Right cardiac atrium (tissue), 5 donors: ENCODE measurements around the gene BUD23. TPM values are rescaled to one million over a fixed set of nuclear protein-coding genes. Genes with fewer than 3 reads are reported as not detected.

Experiments used
- ATAC-seq, 2 donors: fragments of 200-7000 bp; cut with Tn5 transposase; one replicate each; pipeline versions ENCODE4 v1.8.0 to v1.9.1; 2020; ENCODE audit warnings: moderate library complexity in 2 of 2, mild to moderate bottlenecking in 1 of 2
- DNase-seq, 3 donors: peaks; one replicate each; pipeline ENCODE4 v3.0.0-alpha.2; 2020
- H3K27ac ChIP-seq: one replicate; pipeline ENCODE4 v1.5.1; 2013; ENCODE audit warnings: mild to moderate bottlenecking, low read length, control low read depth, moderate library complexity
- H3K27me3 ChIP-seq: one replicate; pipeline ENCODE4 v1.6.1; 2013; ENCODE audit not compliant: control insufficient read depth, insufficient read depth
- H3K4me1 ChIP-seq: one replicate; pipeline ENCODE4 v1.6.1; 2013; ENCODE audit warnings: low read length; ENCODE audit not compliant: control insufficient read depth, insufficient read depth
- H3K4me3 ChIP-seq: one replicate; pipeline ENCODE4 v1.5.1; 2013; ENCODE audit warnings: low read length, control low read depth
- H3K9me3 ChIP-seq: one replicate; pipeline ENCODE4 v1.6.1; 2013; ENCODE audit warnings: low read length; ENCODE audit not compliant: control insufficient read depth
- WGBS: extraction: QIAGEN DNeasy Blood & Tissue Kit; methylation state at CpG from one replicate; pipeline ENCODE4 v1.1.7; 2013; 5-methylcytosine and 5-hydroxymethylcytosine counted together
- intact Hi-C, 4 donors: fragments of 100-400 bp; cut with DNase I; formaldehyde crosslinking; loops; one replicate each; pipeline versions ENCODE4 v1.11.0 to v1.14.0; 2022 to 2023
- polyA plus RNA-seq: library from polyadenylated mRNA; stranded (reverse); fragments of 200-250 nt; gene quantifications from one replicate; pipeline ENCODE4 v1.2.3, GENCODE V29; 2013
- total RNA-seq, 4 donors: library from RNA; stranded (reverse); fragmentation: NEBNext Ultra II Directional; extraction: Animal tissue kit (Norgen Biotek cat#: 25700); gene quantifications; one replicate each; pipeline ENCODE4 v1.2.1, GENCODE V29; 2021
- donor health status: healthy with polysubstance abuse.
- donor health status: DM: no; HTN: yes; CAD: no.
- donor health status: DM: no; HTN: no; CAD: no.
- donor health status: DM: no; HTN: yes; CAD: no; lungs with severe emphysema.
- donor health status: DM: yes; HTN: yes; CAD: no.

Gene BUD23
- total and polyA plus RNA-seq, 5 donors = 53.0 to 97.5 (median 63.5) TPM

- no peaks in the 10 kb centered on the region for H3K4me1 ChIP-seq
- DNase-seq (peak in 2 of 3 donors; percentile 71 to 77), ATAC-seq (peak in 1 of 2 donors; percentile 27)
- H3K9me3 ChIP-seq = no peaks in the 10 kb centered on the region
- no peak overlapping the region for H3K27ac ChIP-seq
- intact Hi-C loops = no loop called here
- WGBS = 64% methylated on average over 13 of the region's 13 CpGs
- no peak overlapping the region for H3K4me3 ChIP-seq
- no peaks in the 10 kb centered on the region for H3K27me3 ChIP-seq
Measured at GRCh38 chr7:73701357-73701995, 18.1 kb downstream of the BUD23 start.

- Histone ChIP-seq H3K27me3 (no peaks in the 10 kb centered on the region), H3K27ac (no peak overlapping the region), H3K9me3 (no peaks in the 10 kb centered on the region), H3K4me1 (no peaks in the 10 kb centered on the region), H3K4me3 (no peak overlapping the region)
- DNase-seq (no peak), ATAC-seq (no peak)
- intact Hi-C loops = no loop called here
- 86% methylated on average over 8 of the region's 8 CpGs for WGBS
Measured at GRCh38 chr7:73702226-73702625, 18.8 kb downstream of the BUD23 start.

GRCh38 chr7:73702665-73703064, 19.3 kb downstream of the BUD23 start:
- Histone ChIP-seq H3K9me3 (no peaks in the 10 kb centered on the region), H3K27me3 (no peaks in the 10 kb centered on the region), H3K27ac (no peak overlapping the region), H3K4me3 (no peak overlapping the region), H3K4me1 (no peaks in the 10 kb centered on the region)
- intact Hi-C loops = no loop called here
- WGBS = 92% methylated on average over 18 of the region's 18 CpGs
- DNase-seq (peak in 1 of 3 donors; percentile 54), ATAC-seq (no peak)

GRCh38 chr7:73703225-73703624, 19.8 kb downstream of the BUD23 start:
- WGBS = 75% methylated on average over 13 of the region's 13 CpGs
- Histone ChIP-seq H3K9me3 (no peaks in the 10 kb centered on the region), H3K4me3 (no peak overlapping the region), H3K27ac (no peak overlapping the region), H3K27me3 (no peaks in the 10 kb centered on the region), H3K4me1 (no peaks in the 10 kb centered on the region)
- ATAC-seq (no peak), DNase-seq (peak in 1 of 3 donors; percentile 44)
- intact Hi-C loops = no loop called here

DNA sequence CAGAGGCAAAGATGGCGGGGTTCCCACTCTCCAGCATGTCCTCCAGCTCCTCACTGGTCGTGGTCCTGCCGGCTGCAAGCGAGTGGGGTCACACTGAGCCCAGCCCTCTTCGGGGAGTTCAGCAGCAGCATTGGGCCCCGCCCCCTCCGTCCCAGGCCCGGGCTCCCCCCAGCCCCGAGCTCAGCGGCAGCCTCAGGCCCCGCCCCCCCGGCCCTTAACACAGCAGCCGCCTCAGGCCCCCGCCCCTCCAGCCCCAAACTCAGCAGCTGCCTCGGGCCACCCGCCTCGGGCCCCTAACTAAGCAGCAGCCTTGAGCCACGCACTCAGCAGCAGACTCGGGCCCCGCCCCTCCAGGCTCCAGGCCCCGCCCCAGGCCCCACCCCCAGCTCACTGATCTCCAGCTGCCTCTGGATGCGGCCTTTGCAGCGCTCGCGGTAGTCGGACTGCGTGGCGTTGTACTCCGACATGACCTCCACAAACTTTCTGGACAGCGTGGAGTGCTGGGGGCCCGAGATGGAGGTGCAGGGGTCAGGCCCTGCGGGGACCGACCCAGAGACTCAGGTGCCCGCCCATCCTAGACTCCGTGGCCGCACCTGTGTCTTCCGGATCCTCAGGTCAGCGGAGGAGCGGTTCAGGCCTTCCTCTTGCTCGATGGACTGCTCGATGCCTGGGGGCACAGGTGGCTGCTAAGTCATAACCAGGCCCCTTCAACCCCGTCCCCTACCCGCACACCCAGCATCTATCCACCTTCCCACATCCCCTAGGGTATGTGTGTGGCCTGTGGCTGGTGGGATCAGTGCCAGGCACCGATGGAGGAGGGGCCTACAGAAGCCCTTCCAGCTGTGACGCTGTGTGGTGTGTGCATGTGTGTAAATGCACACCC, 20.6 kb downstream of the BUD23 start:
- ATAC-seq (peak; percentile 70 to 72), DNase-seq (peak; percentile 57 to 85 (median 84))
- 29% methylated on average over 45 of the region's 45 CpGs for WGBS
- Histone ChIP-seq H3K4me1 (no peaks in the 10 kb centered on the region), H3K4me3 (no peak overlapping the region), H3K27ac (no peak overlapping the region), H3K9me3 (no peaks in the 10 kb centered on the region), H3K27me3 (no peaks in the 10 kb centered on the region)
- intact Hi-C loops = no loop called here

GRCh38 chr7:73704640-73705550, 21.5 kb downstream of the BUD23 start:
- DNase-seq (peak in 2 of 3 donors; percentile 38 to 53), ATAC-seq (peak in 1 of 2 donors; percentile 5)
- Histone ChIP-seq H3K4me3 (no peak overlapping the region), H3K27ac (no peak overlapping the region), H3K4me1 (no peaks in the 10 kb centered on the region), H3K27me3 (no peaks in the 10 kb centered on the region), H3K9me3 (no peaks in the 10 kb centered on the region)
- intact Hi-C loops = no loop called here
- WGBS = 80% methylated on average over 23 of the region's 23 CpGs

DNA sequence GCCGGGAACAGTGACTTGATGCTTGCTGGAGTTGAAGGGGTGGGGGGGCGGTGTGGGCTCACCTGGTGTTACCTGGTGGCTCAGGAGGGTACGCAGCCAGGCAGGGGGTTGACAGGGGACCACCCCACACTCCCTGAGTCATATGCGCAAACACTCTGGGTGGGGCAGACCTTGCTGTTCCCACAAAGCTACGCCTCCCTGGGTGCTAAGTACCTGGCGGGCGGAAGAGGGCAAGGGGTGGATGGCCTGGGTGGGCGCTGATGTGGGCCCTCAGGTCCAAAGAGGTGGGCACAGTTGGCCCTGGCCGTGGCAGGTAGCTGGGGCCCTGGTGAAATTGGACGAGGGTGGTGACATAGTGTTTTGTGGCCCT, 22.1 kb downstream of the BUD23 start:
- H3K9me3 ChIP-seq = no peaks in the 10 kb centered on the region
- DNase-seq (peak in 1 of 3 donors; percentile 47), ATAC-seq (no peak)
- H3K4me3 ChIP-seq = no peak overlapping the region
- no peaks in the 10 kb centered on the region for H3K27me3 ChIP-seq
- H3K4me1 ChIP-seq = no peaks in the 10 kb centered on the region
- no peak overlapping the region for H3K27ac ChIP-seq
- intact Hi-C loops = no loop called here
- 93% methylated on average over 10 of the region's 10 CpGs for WGBS

DNA sequence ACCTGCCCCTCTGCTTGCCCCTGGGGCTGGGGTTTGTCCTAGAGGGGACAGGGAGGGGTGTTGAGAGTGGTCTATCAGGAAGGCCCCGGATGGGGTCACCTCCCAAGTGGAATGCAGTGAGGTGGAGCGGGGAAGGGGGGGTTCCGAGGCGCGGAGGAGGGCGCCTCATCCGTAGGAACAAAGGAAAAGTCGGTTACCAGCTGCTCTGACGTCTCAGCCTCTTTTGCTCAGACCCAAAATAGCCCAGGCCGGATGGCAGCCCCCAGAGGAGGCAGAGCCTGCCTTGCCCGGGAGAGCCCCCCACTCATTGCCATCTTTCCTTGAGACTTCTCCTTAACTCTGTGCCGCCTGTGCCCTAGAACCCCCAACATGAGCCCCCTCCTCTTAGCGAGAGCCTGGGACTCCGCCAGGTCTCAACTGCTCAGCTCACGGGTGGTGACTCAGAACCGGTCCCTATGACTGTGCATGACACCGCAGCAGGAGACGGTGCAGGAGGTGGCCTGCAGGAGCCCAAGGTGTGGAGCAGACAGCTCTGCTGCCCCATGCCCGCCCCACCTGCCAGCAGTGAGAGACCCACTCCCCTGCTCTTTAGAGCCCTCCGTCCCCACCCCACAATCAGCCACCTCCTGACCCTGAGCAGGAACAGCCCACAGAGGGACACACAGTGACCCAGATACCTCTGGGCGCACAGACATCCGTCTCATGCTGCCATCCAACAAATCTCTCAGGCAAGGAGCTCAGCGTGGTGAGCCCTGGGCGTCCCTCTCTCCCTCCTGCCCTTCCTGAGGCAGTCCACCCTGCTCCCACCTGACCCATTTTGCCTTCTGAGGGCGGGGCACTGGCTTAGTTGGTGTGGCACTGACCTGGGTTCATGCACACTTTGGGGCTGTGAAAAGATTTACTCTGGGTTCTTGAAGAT, 23.0 kb downstream of the BUD23 start:
- Histone ChIP-seq H3K4me3 (no peak overlapping the region), H3K9me3 (no peaks in the 10 kb centered on the region), H3K4me1 (no peaks in the 10 kb centered on the region), H3K27me3 (no peaks in the 10 kb centered on the region), H3K27ac (no peak overlapping the region)
- intact Hi-C loops = no loop called here
- 75% methylated on average over 25 of the region's 25 CpGs for WGBS
- DNase-seq = peak in 2 of 3 donors; percentile 22 to 44
- no peak for ATAC-seq

DNA sequence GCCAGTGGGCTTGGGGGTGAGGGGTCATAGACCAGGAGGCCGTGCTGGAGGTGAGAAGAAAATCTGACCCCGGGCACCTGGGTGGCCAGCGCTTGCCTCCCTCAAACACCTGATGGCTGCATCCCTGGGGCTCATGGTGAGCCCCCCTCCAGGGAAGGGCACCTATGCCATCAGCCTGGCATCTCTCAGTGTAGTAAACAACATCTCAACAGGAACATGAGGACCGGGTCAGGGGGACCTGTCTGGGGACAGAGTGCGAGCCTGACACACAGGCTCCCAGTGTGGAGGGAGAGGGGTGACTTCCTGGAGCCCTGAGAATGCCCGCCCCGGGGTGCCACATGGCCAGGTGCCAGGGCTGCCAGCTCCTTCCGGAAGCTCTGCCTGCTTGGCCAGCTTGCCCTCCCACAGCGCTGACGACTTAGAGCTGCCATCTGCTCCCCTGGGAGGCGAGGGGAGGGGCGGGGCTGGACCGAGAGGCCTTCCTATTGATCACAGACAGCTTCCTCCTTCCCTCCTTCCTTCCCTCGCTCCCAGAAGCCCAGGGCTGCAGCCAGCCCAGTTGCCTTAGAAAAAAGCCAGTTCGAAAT, 23.7 kb downstream of the BUD23 start:
- 71% methylated on average over 15 of the region's 15 CpGs for WGBS

More for the DNA sequence above, 23.7 kb downstream of the BUD23 start:
- Histone ChIP-seq H3K4me3 (no peak overlapping the region), H3K4me1 (no peaks in the 10 kb centered on the region), H3K27ac (no peak overlapping the region), H3K9me3 (no peaks in the 10 kb centered on the region), H3K27me3 (no peaks in the 10 kb centered on the region)
- ATAC-seq (no peak), DNase-seq (peak in 2 of 3 donors; percentile 73 to 76)
- intact Hi-C loops = no loop called here
